GM12878 (cell line): ENCODE results near the gene CAMK4.

Experiments used
- CREM ChIP-seq: IDR thresholded peaks from 2 replicates; pipeline ENCODE4 v1.6.1; 2014; ENCODE audit warnings: antibody characterized with exemption, low read depth
- FOXK2 ChIP-seq: fragments of 450-650 bp; IDR thresholded peaks from 2 replicates; pipeline ENCODE4 v1.6.1; 2017; ENCODE audit warnings: mild to moderate bottlenecking, moderate library complexity
- HDGF ChIP-seq: fragments of 450-650 bp; IDR thresholded peaks from 2 replicates; pipeline ENCODE4 v1.6.1; 2016; ENCODE audit warnings: antibody characterized with exemption
- YY1 ChIP-seq: IDR thresholded peaks from 2 replicates; pipeline ENCODE4 v1.6.1; 2011; ENCODE audit warnings: low read depth, mild to moderate bottlenecking, low read length
- ZNF274 ChIP-seq: IDR thresholded peaks from one replicate; pipeline ENCODE4 v1.8.0; 2011; ENCODE audit not compliant: insufficient read length, insufficient read depth
- TF ChIP-seq, protein P1 (sequence below): IDR thresholded peaks from 2 replicates; pipeline ENCODE4 v1.6.1; 2011; ENCODE audit warnings: low read depth, low read length, improper control_type of control experiment, borderline replicate concordance
- TF ChIP-seq, protein P2 (sequence below), 3 experiments: IDR thresholded peaks in 2 of 3; conservative IDR thresholded peaks in 1 of 3; 2 replicates each; pipeline ENCODE4 v1.5.1; 2011; ENCODE audit warnings: low read depth in 3 of 3, low read length in 3 of 3, mild to moderate bottlenecking in 3 of 3, control low read depth in 2 of 3, moderate library complexity in 2 of 3, inconsistent platforms in 1 of 3, mixed read lengths in 1 of 3; ENCODE audit not compliant: control insufficient read depth in 2 of 3, insufficient read depth in 1 of 3; ENCODE audit errors: extremely low read depth in 1 of 3

DNA sequence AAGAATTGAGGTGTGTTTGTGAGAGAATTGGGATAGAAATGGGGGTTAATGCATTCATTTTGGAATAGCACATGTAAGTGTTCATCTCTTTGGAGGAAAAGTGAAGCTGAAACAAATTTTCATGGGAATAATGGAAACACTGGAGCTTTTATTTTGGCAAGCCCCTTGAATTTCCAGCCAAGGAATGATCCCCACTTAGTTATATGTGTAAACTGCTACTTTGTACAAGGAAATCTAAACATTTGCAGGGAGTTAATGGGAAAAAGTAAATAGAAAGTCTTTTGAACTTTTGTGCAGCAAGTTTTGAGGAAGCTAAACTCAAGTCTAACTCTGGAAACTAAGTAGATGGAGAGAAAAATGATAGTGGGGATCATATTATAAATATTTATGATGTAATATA is 44.1 kb downstream of the CAMK4 start:
- TF ChIP-seq FOXK2 (no peak), HDGF (no peak), CREM (no peak), YY1 (no peak), ZNF274 (no peak)
- TF ChIP-seq, protein P1, sequence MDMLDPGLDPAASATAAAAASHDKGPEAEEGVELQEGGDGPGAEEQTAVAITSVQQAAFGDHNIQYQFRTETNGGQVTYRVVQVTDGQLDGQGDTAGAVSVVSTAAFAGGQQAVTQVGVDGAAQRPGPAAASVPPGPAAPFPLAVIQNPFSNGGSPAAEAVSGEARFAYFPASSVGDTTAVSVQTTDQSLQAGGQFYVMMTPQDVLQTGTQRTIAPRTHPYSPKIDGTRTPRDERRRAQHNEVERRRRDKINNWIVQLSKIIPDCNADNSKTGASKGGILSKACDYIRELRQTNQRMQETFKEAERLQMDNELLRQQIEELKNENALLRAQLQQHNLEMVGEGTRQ: no peak
- TF ChIP-seq, protein P2, sequence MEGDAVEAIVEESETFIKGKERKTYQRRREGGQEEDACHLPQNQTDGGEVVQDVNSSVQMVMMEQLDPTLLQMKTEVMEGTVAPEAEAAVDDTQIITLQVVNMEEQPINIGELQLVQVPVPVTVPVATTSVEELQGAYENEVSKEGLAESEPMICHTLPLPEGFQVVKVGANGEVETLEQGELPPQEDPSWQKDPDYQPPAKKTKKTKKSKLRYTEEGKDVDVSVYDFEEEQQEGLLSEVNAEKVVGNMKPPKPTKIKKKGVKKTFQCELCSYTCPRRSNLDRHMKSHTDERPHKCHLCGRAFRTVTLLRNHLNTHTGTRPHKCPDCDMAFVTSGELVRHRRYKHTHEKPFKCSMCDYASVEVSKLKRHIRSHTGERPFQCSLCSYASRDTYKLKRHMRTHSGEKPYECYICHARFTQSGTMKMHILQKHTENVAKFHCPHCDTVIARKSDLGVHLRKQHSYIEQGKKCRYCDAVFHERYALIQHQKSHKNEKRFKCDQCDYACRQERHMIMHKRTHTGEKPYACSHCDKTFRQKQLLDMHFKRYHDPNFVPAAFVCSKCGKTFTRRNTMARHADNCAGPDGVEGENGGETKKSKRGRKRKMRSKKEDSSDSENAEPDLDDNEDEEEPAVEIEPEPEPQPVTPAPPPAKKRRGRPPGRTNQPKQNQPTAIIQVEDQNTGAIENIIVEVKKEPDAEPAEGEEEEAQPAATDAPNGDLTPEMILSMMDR (IDR thresholded peaks at IDR 0.05 in 2 of 3, conservative IDR thresholded peaks at IDR 0.05 in 1 of 3; ENCODE audit: control insufficient read depth in 2 of 3, extremely low read depth in 1 of 3, insufficient read depth in 1 of 3, low read depth in 3 of 3, low read length in 3 of 3): no peak
